ENCODE data around the gene TMEM202. TPM values are rescaled to one million over a fixed set of nuclear protein-coding genes. Genes with fewer than 3 reads are reported as not detected.
"Not testable (repeated sequence)": the region's sequence is repeated elsewhere in the genome, so short reads cannot be mapped to it uniquely, and the experiment has no call there.

The TMEM202 gene
- total and polyA plus RNA-seq, 8 donors = 0.38 TPM; not detected in 7

GRCh38 chr15:72411111-72411510 is 13.0 kb downstream of the TMEM202 start:
- no peak overlapping the region for H3K27ac ChIP-seq
- no peak for ATAC-seq
- H3K4me1 ChIP-seq = no peaks in the 10 kb centered on the region
- TF ChIP-seq, protein P1, sequence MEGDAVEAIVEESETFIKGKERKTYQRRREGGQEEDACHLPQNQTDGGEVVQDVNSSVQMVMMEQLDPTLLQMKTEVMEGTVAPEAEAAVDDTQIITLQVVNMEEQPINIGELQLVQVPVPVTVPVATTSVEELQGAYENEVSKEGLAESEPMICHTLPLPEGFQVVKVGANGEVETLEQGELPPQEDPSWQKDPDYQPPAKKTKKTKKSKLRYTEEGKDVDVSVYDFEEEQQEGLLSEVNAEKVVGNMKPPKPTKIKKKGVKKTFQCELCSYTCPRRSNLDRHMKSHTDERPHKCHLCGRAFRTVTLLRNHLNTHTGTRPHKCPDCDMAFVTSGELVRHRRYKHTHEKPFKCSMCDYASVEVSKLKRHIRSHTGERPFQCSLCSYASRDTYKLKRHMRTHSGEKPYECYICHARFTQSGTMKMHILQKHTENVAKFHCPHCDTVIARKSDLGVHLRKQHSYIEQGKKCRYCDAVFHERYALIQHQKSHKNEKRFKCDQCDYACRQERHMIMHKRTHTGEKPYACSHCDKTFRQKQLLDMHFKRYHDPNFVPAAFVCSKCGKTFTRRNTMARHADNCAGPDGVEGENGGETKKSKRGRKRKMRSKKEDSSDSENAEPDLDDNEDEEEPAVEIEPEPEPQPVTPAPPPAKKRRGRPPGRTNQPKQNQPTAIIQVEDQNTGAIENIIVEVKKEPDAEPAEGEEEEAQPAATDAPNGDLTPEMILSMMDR (IDR thresholded peaks at IDR 0.05) = no peak
- intact Hi-C loops (cut with DNase I) = no loop called here
- peaks cover 0 to 11% of the 10 kb centered on the region in 2 donors for H3K27me3 ChIP-seq
- DNase-seq = no peak
- no peak overlapping the region for H3K4me3 ChIP-seq
- no peaks in the 10 kb centered on the region for H3K36me3 ChIP-seq
- H3K9me3 ChIP-seq = peaks cover 0 to 3% of the 10 kb centered on the region in 2 donors

DNA sequence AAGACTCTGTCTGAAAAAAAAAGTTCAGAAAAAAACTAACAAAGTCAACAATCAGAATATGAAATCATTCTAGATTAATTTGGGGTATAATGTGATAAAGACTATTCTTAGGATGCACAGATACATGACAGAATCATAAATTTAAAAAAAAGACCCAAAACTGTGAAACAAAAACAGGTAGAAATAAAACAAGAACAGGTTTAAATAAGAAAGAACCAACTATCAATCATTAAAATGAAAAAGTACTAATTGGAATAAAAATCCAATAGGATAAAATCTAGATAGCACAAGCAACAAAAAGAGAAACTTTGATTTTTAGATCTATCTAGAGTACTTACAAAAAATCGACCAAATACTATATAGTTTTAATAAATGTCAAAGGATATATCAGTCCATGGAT is 13.4 kb downstream of the TMEM202 start:
- peaks cover 0 to 3% of the 10 kb centered on the region in 2 donors for H3K9me3 ChIP-seq

GRCh38 chr15:72413337-72413736 is 15.2 kb downstream of the TMEM202 start:
- H3K36me3 ChIP-seq; H3K9me3 ChIP-seq; intact Hi-C loops (cut with DNase I); H3K4me1 ChIP-seq; DNase-seq; H3K4me3 ChIP-seq; H3K27ac ChIP-seq; ATAC-seq: not testable (repeated sequence)
- H3K27me3 ChIP-seq = peaks cover 0 to 11% of the 10 kb centered on the region in 2 donors

More for the DNA sequence above, 13.4 kb downstream of the TMEM202 start:
- H3K4me1 ChIP-seq = no peaks in the 10 kb centered on the region
- no peak overlapping the region for H3K4me3 ChIP-seq
- H3K36me3 ChIP-seq = no peaks in the 10 kb centered on the region
- H3K27ac ChIP-seq = no peak overlapping the region
- DNase-seq (no peak), ATAC-seq (no peak)
- intact Hi-C loops (cut with DNase I) = no loop called here
- TF ChIP-seq, protein P1 (IDR thresholded peaks at IDR 0.05) = no peak
- H3K27me3 ChIP-seq = peaks cover 0 to 11% of the 10 kb centered on the region in 2 donors

DNA sequence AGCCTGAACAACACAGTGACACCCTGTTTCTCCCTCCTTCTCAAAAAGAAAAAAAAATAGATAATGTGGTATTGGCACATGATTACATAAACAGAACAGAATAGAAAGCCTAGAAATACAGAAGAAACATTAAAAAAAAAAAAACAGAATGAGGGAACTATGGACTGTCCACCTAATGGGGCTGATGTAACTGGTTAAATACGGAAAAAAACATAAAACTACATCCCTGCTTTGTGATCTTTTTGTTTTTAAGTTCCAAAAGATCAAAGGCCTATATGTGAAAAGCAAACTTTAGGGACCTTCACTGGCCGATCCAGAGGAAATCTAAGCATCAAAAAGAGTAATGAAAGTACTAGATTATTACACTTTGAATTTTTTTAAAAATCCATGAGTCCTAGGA is 17.2 kb downstream of the TMEM202 start:
- TF ChIP-seq, protein P1 (IDR thresholded peaks at IDR 0.05) = no peak
- H3K4me3 ChIP-seq = no peak overlapping the region
- no peak for DNase-seq
- intact Hi-C loops (cut with DNase I) = no loop called here
- no peaks in the 10 kb centered on the region for H3K4me1 ChIP-seq
- ATAC-seq = no peak
- H3K27ac ChIP-seq = no peak overlapping the region
- peaks cover 0 to 4% of the 10 kb centered on the region in 2 donors for H3K27me3 ChIP-seq
- no peaks in the 10 kb centered on the region for H3K36me3 ChIP-seq
- H3K9me3 ChIP-seq = peaks cover 0 to 3% of the 10 kb centered on the region in 2 donors

- H3K36me3 ChIP-seq; intact Hi-C loops (cut with DNase I); ATAC-seq: not testable (repeated sequence)
Observed at GRCh38 chr15:72419768-72420167, 21.7 kb downstream of the TMEM202 start.

GRCh38 chr15:72420576-72420975 is 22.5 kb downstream of the TMEM202 start:
- Histone ChIP-seq H3K9me3 (peaks cover 0 to 4% of the 10 kb centered on the region in 2 donors), H3K4me1 (no peaks in the 10 kb centered on the region), H3K36me3 (no peaks in the 10 kb centered on the region), H3K27me3 (no peaks in the 10 kb centered on the region), H3K4me3 (no peak overlapping the region), H3K27ac (no peak overlapping the region)
- DNase-seq (no peak), ATAC-seq (peak; percentile 19)
- intact Hi-C loops (cut with DNase I) = no loop called here
- TF ChIP-seq, protein P1 (IDR thresholded peaks at IDR 0.05) = no peak

More at GRCh38 chr15:72419768-72420167, 21.7 kb downstream of the TMEM202 start:
- H3K9me3 ChIP-seq, H3K27me3 ChIP-seq, H3K4me1 ChIP-seq, DNase-seq, H3K27ac ChIP-seq, H3K4me3 ChIP-seq: not testable (repeated sequence)
